Lung microvascular endothelial cell (primary cell): Measurements from ENCODE around the gene CANT1. TPM values are rescaled to one million over a fixed set of nuclear protein-coding genes. Genes with fewer than 3 reads are reported as not detected.

ENCODE experiments used
- DNase-seq, 2 donors: peaks; one replicate each; pipeline versions ENCODE4 v3.0.0 to v3.0.0-alpha.2; 2010; ENCODE audit warnings: low read depth in 2 of 2
- total RNA-seq: library from RNA; depleted of rRNA; stranded (reverse); fragments of >200 nt; gene quantifications from 2 replicates; pipeline ENCODE4 v1.2.1, GENCODE V29; 2014

The CANT1 gene
- 32.7 and 39.7 TPM in 2 replicates for total RNA-seq

GRCh38 chr17:79009397-79010303 lies at the start of gene CANT1:
CANT1 (minus strand) TSS chr17:79009764; CDS start chr17:78997622, 12,142 bp downstream.
- peak; percentile 88 to 92 for DNase-seq

GRCh38 chr17:79057737-79058385 lies 48.3 kb upstream of the CANT1 start:
- DNase-seq: no peak

- DNase-seq: no peak
These were observed 45.6 kb upstream of the CANT1 start for GRCh38 chr17:79055197-79055596.

GRCh38 chr17:79054200-79054960 lies 44.8 kb upstream of the CANT1 start:
- peak in 1 of 2 donors; percentile 34 for DNase-seq

- DNase-seq: peak in 1 of 2 donors; percentile 70
These were observed 43.8 kb upstream of the CANT1 start for GRCh38 chr17:79053251-79053925.

GRCh38 chr17:79052131-79052530 lies 42.6 kb upstream of the CANT1 start:
- no peak for DNase-seq

- no peak for DNase-seq
These were observed 41.7 kb upstream of the CANT1 start for GRCh38 chr17:79051306-79051705.

- no peak for DNase-seq
These were observed 41.0 kb upstream of the CANT1 start for GRCh38 chr17:79050551-79050950.

- DNase-seq: no peak
These were observed 40.3 kb upstream of the CANT1 start for GRCh38 chr17:79049821-79050220.

- DNase-seq: no peak
These were observed 39.5 kb upstream of the CANT1 start for GRCh38 chr17:79048826-79049755.

- DNase-seq: no peak
These were observed 38.6 kb upstream of the CANT1 start for GRCh38 chr17:79047923-79048825.

- no peak for DNase-seq
These were observed 37.8 kb upstream of the CANT1 start for GRCh38 chr17:79047291-79047920.

GRCh38 chr17:79046916-79047280 lies 37.3 kb upstream of the CANT1 start:
- DNase-seq: no peak

- no peak for DNase-seq
These were observed 36.8 kb upstream of the CANT1 start for GRCh38 chr17:79046197-79046915.

GRCh38 chr17:79045842-79046196 lies 36.3 kb upstream of the CANT1 start:
- DNase-seq: peak; percentile 73 to 84

GRCh38 chr17:79045001-79045729 lies 35.6 kb upstream of the CANT1 start:
- DNase-seq: no peak

GRCh38 chr17:79044462-79044861 lies 34.9 kb upstream of the CANT1 start:
- no peak for DNase-seq

- DNase-seq: no peak
These were observed 34.4 kb upstream of the CANT1 start for GRCh38 chr17:79043931-79044320.
